HG03575 (cell line): ENCODE results near the gene P3H2.

Source experiments
- ATAC-seq: cut with Tn5 transposase; IDR thresholded peaks from one replicate; pipeline ENCODE4 v1.9.1; 2021; ENCODE audit not compliant: unreplicated experiment, insufficient number of reproducible peaks, low FRiP score; ENCODE audit errors: extremely low read depth

P3H2 gene

GRCh38 chr3:189941679-189942078 is 179.0 kb downstream of the P3H2 start:
- ATAC-seq: no peak

DNA sequence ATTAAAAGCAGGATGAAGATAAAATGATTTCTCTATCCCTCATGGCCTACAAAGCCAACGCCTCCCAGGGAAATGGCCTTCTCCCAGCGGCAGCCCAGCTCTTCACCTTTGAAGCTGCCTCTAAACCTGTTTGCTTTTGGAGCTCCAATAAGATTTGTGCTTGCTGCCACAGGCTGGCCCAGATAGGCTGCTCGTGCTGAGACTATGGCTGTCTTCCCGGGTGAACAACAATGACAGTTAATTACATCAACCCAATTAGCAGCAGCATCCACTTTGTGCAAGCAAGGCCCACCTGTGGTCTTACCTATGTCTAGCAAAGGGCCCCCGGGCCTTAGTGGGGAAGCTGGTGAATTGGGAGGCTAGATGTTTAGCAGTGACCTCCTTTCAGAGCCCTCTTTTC is 179.6 kb downstream of the P3H2 start:
- no peak for ATAC-seq

DNA sequence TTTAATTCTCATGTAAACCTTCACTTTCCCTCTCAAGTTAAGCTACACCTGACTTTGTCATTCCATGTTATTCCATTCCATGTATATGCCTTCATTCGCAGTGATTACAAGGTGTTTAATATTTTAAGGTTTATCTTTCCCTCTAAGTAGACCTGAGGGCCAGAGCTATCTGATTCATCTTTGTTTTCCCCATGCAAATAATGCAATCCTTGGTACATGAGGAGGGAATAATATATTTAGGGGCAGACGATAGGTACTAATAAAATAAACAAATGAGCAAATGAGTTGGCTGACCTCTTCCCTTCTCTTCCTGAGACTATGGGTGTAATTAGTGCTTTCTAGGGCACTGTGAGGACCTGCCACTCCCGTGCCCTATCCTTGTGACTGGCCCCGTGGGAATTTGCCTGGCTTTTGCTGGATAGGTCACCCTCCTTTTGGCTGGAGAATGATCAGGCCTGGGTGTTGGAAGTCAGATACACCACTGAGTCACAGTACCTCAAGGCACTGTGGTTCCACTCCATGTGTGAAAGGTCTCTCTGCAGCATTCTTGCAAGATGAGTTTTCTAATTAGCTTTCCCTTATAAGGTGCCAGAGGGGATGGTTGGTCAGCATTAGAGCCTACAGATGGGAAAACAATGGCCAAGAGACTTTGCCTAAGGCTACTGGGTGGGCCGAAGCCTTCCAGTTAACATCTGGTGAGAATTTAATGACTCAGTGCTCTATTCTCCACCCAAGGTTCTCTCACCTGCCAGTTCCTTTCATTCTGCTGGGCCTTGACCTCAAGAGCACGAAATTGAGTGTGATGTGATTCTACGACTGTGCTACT is 183.2 kb downstream of the P3H2 start:
- ATAC-seq: no peak

DNA sequence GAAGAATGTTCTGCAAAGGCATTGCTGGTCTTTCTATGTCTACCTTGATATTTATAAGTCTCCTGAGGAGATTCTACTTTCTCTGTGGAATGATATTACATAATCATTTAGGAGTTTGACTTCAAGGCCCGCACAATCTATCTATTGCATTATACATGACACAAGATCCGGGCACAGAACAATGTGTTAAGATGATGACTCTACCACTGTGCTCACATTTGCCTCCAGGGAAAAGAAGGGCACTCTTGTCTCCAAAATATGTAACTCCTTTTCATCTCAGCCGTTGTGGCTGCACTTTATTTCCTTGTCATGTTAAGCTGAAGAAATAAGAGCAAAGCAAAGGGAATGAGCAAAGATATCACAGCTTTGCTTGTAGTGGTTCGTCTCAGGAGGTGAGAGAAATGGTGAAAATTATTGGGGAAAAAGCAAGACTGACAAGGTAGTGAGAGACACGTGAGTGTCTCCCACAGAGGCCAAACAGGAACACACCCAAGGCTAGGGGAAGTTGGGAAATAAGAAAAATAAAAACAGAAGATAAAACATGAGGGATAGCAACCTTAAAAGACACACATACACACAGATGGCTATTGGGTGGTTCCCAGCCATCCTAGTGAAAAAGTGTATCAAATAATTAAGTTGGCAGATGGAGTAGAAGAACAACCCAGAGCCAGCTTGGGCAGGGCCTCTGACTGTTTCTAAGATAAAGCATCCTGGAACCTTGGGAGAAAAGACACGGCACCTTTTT is 184.3 kb downstream of the P3H2 start:
- ATAC-seq: no peak

DNA sequence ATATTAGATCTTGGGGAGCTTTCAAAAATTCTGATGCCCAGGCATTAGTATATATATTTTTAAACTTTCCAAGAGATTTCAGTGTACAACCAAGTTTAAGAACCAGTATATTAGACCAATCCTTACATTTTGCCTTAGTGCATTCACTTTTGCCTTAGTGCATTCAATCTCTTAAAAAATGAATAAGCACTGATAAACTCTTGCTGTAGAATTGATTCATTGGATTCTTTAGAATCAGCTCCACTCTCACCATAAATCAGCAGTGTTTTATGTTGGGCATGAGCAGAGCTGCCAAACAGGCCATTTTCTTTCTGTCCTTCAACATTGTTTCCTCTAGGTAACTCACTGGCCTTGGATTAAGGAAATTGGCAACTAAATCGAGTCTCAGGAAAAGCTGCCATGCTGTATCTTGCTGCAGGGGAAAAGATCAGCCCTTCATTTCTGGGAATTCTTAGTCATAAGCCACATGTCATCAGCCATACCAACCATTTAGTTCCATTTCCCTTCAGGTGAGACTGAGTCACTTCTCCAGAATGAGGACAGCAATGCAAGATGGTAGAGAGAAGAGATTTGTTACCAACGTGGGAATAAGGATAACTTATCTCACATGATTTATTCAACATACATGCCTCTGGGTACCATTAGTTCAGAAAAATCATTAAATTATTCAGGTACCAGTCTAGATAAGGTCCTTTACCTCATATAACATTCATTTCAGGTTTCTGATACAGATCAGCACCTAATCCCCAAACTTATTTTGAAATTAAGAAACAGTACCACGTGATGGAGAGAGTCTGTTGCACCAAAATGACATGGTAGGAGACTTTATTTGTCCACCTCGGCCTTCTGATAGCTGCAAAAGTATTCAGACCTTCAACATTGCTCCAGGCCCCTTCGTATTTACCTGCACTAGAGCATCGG is 192.5 kb downstream of the P3H2 start:
- ATAC-seq: no peak

- ATAC-seq: no peak
Measured at GRCh38 chr3:189921770-189922169, 198.9 kb downstream of the P3H2 start.

GRCh38 chr3:189914799-189915198 is 205.9 kb downstream of the P3H2 start:
- ATAC-seq: no peak

DNA sequence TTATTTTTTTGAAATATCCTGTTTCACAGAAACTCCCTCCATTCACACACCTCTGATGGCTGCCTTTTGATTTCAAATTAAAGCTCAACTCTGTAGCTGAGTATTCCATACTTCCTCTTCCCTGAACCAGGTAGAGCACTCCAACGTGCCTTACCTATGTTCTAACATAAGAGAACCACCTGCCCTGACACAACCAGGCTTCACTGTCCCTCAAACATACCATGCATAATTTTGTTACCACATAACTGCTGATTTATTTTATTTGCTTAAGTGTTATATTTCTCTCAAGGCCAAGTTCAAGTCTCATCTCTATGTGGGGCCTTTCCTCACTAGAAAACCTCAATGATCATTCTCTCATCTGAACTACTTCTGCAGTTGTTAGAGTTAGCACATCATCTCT is 209.7 kb downstream of the P3H2 start:
- ATAC-seq: no peak

GRCh38 chr3:189909573-189909972 is 211.1 kb downstream of the P3H2 start:
- ATAC-seq: no peak

GRCh38 chr3:189909139-189909538 is 211.6 kb downstream of the P3H2 start:
- ATAC-seq: no peak

DNA sequence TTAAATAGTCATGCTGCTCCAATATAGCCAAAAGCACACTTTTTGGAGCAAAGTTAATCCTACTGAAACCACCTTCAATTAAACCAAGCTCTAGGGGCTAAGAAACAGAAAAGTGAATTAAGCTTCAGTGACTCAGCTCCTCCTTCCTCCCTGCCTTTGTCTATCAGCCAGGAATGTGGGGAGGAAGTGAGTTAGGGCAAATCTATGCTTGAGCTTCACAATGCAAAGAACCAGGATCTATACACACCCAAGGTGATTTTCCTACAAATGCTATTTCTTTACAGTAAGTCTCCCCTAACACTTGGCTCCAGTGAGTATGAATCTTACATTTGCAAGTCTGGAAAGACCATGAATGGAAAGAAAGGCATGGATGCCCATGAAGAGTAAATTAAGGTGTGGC is 212.1 kb downstream of the P3H2 start:
- no peak for ATAC-seq

DNA sequence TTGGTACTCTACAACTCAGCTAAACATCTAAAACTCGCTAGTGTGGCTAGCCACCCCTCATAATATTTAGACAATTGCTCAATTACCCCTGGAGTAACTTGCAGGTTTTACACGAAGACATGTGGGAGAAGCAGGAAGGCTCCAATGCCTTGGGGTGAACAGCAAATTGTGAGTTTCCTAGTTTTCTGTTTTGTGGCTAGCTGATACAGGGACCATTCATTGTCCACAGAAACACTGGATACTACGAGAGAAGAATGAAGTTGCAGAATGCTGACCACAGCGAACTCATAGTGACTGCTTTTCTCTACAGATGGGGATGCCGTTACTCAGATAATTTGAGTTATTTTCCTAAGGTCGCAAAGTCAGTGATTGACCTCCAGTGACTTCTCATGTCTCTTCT is 212.9 kb downstream of the P3H2 start:
- no peak for ATAC-seq
